HepG2 (cell line): ENCODE results near the gene ZNF562. TPM values are rescaled to one million over a fixed set of nuclear protein-coding genes. Genes with fewer than 3 reads are reported as not detected.

Source experiments
- EHMT2 ChIP-seq: fragments of 200-600 bp; sonication (generic); IDR thresholded peaks from 2 replicates; pipeline ENCODE4 v1.7.0; 2017; ENCODE audit warnings: antibody characterized with exemption, low read depth, low read length, borderline replicate concordance
- GATA4 ChIP-seq: sonication (generic); IDR thresholded peaks from 2 replicates; pipeline ENCODE4 v1.6.1; 2016; ENCODE audit warnings: antibody characterized with exemption, low read depth, borderline replicate concordance
- GFI1 ChIP-seq: sonication (generic); formaldehyde crosslinking; IDR thresholded peaks from 2 replicates; pipeline ENCODE4 v1.5.0; 2020; ENCODE audit warnings: missing genetic modification reagents, mild to moderate bottlenecking, borderline replicate concordance
- IRX3 ChIP-seq: sonication (generic); formaldehyde crosslinking; IDR thresholded peaks from 2 replicates; pipeline ENCODE4 v1.8.1; 2023; ENCODE audit warnings: mild to moderate bottlenecking, low read depth, missing genetic modification reagents, borderline replicate concordance
- MYC ChIP-seq: sonication (generic); formaldehyde crosslinking; IDR thresholded peaks from 2 replicates; pipeline ENCODE4 v1.9.0; 2021; ENCODE audit warnings: missing genetic modification reagents, borderline replicate concordance
- PPARG ChIP-seq: conservative IDR thresholded peaks from 2 replicates; pipeline ENCODE4 v1.6.1; 2016; ENCODE audit warnings: missing biosample characterization, missing genetic modification reagents
- RNF219 ChIP-seq: sonication (generic); formaldehyde crosslinking; IDR thresholded peaks from 2 replicates; pipeline ENCODE4 v1.5.0; 2020; ENCODE audit warnings: mild to moderate bottlenecking, missing genetic modification reagents
- RORA ChIP-seq: sonication (generic); formaldehyde crosslinking; IDR thresholded peaks from 2 replicates; pipeline ENCODE4 v1.5.0; 2020; ENCODE audit warnings: mild to moderate bottlenecking, missing genetic modification reagents, moderate library complexity
- SAP130 ChIP-seq: IDR thresholded peaks from 2 replicates; pipeline ENCODE4 v1.6.1; 2016; ENCODE audit warnings: low read depth
- SMAD3 ChIP-seq: sonication (generic); formaldehyde crosslinking; IDR thresholded peaks from 2 replicates; pipeline ENCODE4 v1.4.0; 2020; ENCODE audit warnings: missing genetic modification reagents
- TFE3 ChIP-seq: IDR thresholded peaks from 2 replicates; pipeline ENCODE4 v1.6.1; 2016
- TMF1 ChIP-seq: sonication (generic); formaldehyde crosslinking; IDR thresholded peaks from 2 replicates; pipeline ENCODE4 v1.8.1; 2022; ENCODE audit warnings: low read depth, missing genetic modification reagents
- ZNF30 ChIP-seq: sonication (generic); formaldehyde crosslinking; IDR thresholded peaks from 2 replicates; pipeline ENCODE4 v1.5.0; 2020; ENCODE audit warnings: mild to moderate bottlenecking, missing genetic modification reagents
- polyA plus RNA-seq, 8 experiments: library from polyadenylated mRNA; depleted of rRNA in 3 of 8; stranded (reverse) in 7 of 8; unstranded in 1 of 8; fragments of >200 nt; fragmentation: Illumina TruSeq in 4 of 8; extraction: Trizol in 4 of 8; gene quantifications; 2 replicates each; pipeline versions ENCODE4 v1.2.1 to v1.2.3, GENCODE V29; 2011 to 2016; ENCODE audit warnings: low read depth in 4 of 8, missing spikeins in 1 of 8, mixed read lengths in 1 of 8; ENCODE audit not compliant: insufficient read depth in 1 of 8
- total RNA-seq, 5 experiments: library from RNA; depleted of rRNA; stranded (reverse); fragments of >200 nt; fragmentation: Illumina TruSeq; extraction: Trizol; gene quantifications; 2 replicates each; pipeline ENCODE4 v1.2.3, GENCODE V29; 2016; ENCODE audit warnings: low read depth in 1 of 5
- TF ChIP-seq, protein P1 (sequence below): sonication (generic); formaldehyde crosslinking; IDR thresholded peaks from 2 replicates; pipeline ENCODE4 v1.4.0; 2020; ENCODE audit warnings: missing genetic modification reagents
- TF ChIP-seq, protein P2 (sequence below): sonication (generic); formaldehyde crosslinking; IDR thresholded peaks from 2 replicates; pipeline ENCODE4 v1.4.0; 2020; ENCODE audit warnings: mild to moderate bottlenecking, missing genetic modification reagents
- TF ChIP-seq, protein P3 (sequence below): sonication (generic); formaldehyde crosslinking; IDR thresholded peaks from 2 replicates; pipeline ENCODE4 v1.5.1; 2020; ENCODE audit warnings: mild to moderate bottlenecking, moderate library complexity, missing genetic modification reagents

ZNF562 gene
- total and polyA plus RNA-seq, 2 of the 13 experiments (the other 11 are each of a cell fraction or from before 2014, with no cell fraction given) = 13.1 to 32.7 TPM

- peak; percentile 81; the same call in 1 of the 2 replicates for TF ChIP-seq RNF219 (CRISPR knock-in tag)
- TF ChIP-seq, protein P1, sequence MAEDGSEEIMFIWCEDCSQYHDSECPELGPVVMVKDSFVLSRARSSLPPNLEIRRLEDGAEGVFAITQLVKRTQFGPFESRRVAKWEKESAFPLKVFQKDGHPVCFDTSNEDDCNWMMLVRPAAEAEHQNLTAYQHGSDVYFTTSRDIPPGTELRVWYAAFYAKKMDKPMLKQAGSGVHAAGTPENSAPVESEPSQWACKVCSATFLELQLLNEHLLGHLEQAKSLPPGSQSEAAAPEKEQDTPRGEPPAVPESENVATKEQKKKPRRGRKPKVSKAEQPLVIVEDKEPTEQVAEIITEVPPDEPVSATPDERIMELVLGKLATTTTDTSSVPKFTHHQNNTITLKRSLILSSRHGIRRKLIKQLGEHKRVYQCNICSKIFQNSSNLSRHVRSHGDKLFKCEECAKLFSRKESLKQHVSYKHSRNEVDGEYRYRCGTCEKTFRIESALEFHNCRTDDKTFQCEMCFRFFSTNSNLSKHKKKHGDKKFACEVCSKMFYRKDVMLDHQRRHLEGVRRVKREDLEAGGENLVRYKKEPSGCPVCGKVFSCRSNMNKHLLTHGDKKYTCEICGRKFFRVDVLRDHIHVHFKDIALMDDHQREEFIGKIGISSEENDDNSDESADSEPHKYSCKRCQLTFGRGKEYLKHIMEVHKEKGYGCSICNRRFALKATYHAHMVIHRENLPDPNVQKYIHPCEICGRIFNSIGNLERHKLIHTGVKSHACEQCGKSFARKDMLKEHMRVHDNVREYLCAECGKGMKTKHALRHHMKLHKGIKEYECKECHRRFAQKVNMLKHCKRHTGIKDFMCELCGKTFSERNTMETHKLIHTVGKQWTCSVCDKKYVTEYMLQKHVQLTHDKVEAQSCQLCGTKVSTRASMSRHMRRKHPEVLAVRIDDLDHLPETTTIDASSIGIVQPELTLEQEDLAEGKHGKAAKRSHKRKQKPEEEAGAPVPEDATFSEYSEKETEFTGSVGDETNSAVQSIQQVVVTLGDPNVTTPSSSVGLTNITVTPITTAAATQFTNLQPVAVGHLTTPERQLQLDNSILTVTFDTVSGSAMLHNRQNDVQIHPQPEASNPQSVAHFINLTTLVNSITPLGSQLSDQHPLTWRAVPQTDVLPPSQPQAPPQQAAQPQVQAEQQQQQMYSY (CRISPR knock-in tag) = no peak
- peak; percentile 85 for TF ChIP-seq SAP130
- peak; percentile 78 for TF ChIP-seq GFI1 (CRISPR knock-in tag)
- TF ChIP-seq, protein P2, sequence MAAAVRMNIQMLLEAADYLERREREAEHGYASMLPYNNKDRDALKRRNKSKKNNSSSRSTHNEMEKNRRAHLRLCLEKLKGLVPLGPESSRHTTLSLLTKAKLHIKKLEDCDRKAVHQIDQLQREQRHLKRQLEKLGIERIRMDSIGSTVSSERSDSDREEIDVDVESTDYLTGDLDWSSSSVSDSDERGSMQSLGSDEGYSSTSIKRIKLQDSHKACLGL (CRISPR knock-in tag) = peak; percentile 44; the same call in 1 of the 2 replicates
- no peak; the same call in 1 of the 2 replicates for TF ChIP-seq GATA4
- no peak for TF ChIP-seq ZNF30
- peak; percentile 71; the same call in 1 of the 2 replicates for TF ChIP-seq EHMT2
- TF ChIP-seq IRX3 = no peak
- TF ChIP-seq SMAD3 (CRISPR knock-in tag) = peak; percentile 44; the same call in 1 of the 2 replicates
- no peak for TF ChIP-seq TMF1 (CRISPR knock-in tag)
- no peak; the same call in 1 of the 2 replicates for TF ChIP-seq TFE3 (CRISPR knock-in tag)
- TF ChIP-seq MYC (CRISPR knock-in tag) = peak; percentile 63; the same call in 1 of the 2 replicates
- no peak; the same call in 1 of the 2 replicates for TF ChIP-seq PPARG (CRISPR knock-in tag)
- TF ChIP-seq, protein P3, sequence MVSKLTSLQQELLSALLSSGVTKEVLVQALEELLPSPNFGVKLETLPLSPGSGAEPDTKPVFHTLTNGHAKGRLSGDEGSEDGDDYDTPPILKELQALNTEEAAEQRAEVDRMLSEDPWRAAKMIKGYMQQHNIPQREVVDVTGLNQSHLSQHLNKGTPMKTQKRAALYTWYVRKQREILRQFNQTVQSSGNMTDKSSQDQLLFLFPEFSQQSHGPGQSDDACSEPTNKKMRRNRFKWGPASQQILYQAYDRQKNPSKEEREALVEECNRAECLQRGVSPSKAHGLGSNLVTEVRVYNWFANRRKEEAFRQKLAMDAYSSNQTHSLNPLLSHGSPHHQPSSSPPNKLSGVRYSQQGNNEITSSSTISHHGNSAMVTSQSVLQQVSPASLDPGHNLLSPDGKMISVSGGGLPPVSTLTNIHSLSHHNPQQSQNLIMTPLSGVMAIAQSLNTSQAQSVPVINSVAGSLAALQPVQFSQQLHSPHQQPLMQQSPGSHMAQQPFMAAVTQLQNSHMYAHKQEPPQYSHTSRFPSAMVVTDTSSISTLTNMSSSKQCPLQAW (CRISPR knock-in tag) = peak; percentile 65
- TF ChIP-seq RORA (CRISPR knock-in tag) = no peak; the same call in 1 of the 2 replicates
Observed at GRCh38 chr19:9621156-9622037, 53.5 kb downstream of the ZNF562 start, which contains the start of gene ZNF561 (continued).
